Thyroid gland (tissue), 4 donors: ENCODE results near the gene ITPKB.

Source experiments
- POLR2A ChIP-seq, 2 donors: fragments of 450-650 bp; IDR thresholded peaks; one replicate each; pipeline ENCODE4 v1.6.1; 2017; ENCODE audit warnings: antibody characterized with exemption in 2 of 2, mild to moderate bottlenecking in 2 of 2, moderate library complexity in 1 of 2
- TF ChIP-seq, protein P1 (sequence below), 6 experiments: fragments of 200-600 bp in 3 of 6; fragments of 450-650 bp in 3 of 6; sonication (generic) in 3 of 6; IDR thresholded peaks; one replicate each; pipeline ENCODE4 v1.5.1; 2016 to 2019; ENCODE audit warnings: antibody characterized with exemption in 6 of 6, mild to moderate bottlenecking in 2 of 6, inconsistent platforms in 1 of 6, moderate library complexity in 1 of 6

GRCh38 chr1:226643611-226644540, 95.2 kb downstream of the ITPKB start:
- TF ChIP-seq POLR2A (IDR thresholded peaks at IDR 0.05): no peak
- TF ChIP-seq, protein P1, sequence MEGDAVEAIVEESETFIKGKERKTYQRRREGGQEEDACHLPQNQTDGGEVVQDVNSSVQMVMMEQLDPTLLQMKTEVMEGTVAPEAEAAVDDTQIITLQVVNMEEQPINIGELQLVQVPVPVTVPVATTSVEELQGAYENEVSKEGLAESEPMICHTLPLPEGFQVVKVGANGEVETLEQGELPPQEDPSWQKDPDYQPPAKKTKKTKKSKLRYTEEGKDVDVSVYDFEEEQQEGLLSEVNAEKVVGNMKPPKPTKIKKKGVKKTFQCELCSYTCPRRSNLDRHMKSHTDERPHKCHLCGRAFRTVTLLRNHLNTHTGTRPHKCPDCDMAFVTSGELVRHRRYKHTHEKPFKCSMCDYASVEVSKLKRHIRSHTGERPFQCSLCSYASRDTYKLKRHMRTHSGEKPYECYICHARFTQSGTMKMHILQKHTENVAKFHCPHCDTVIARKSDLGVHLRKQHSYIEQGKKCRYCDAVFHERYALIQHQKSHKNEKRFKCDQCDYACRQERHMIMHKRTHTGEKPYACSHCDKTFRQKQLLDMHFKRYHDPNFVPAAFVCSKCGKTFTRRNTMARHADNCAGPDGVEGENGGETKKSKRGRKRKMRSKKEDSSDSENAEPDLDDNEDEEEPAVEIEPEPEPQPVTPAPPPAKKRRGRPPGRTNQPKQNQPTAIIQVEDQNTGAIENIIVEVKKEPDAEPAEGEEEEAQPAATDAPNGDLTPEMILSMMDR (IDR thresholded peaks at IDR 0.05): no peak
